PC-3 (cell line): Measurements from ENCODE around the gene PGBD2. TPM values are rescaled to one million over a fixed set of nuclear protein-coding genes. Genes with fewer than 3 reads are reported as not detected.
"Not testable (repeated sequence)": the region's sequence is repeated elsewhere in the genome, so short reads cannot be mapped to it uniquely, and the experiment has no call there.

Experiments
- ATAC-seq: fragments of 200-7000 bp; cut with Tn5 transposase; 2 replicates; pipeline ENCODE4 v1.9.1; 2020; ENCODE audit warnings: mild to moderate bottlenecking, moderate library complexity
- BruUV-seq: library from RNA; stranded (reverse); fragments of 400-500 nt; replicated peaks from 2 replicates; lab custom pipeline; 2021; lab: Mats Ljungman, UMichigan
- CTCF ChIA-PET: fragments of 300-600 bp; sonication (Branson Sonifier 250); formaldehyde crosslinking; loops from one replicate; lab custom pipeline; 2022; ENCODE audit warnings: antibody characterized with exemption; lab: Charles Lee
- POLR2A ChIA-PET: fragments of 300-600 bp; sonication (Branson Sonifier 250); formaldehyde crosslinking; loops from one replicate; lab custom pipeline; 2022; ENCODE audit warnings: antibody characterized with exemption; ENCODE audit not compliant: unreplicated experiment; lab: Charles Lee
- DNase-seq: peaks from one replicate; pipeline ENCODE4 v3.0.0-alpha.2; 2015
- H2AFZ ChIP-seq: fragments of 300-600 bp; sonication (generic); 2 replicates; pipeline ENCODE4 v1.6.0; 2016; ENCODE audit warnings: antibody characterized with exemption, low read length
- H3F3A ChIP-seq: fragments of 300-600 bp; sonication (generic); one replicate; pipeline ENCODE4 v1.6.0; 2017; ENCODE audit warnings: antibody characterized with exemption, low read length, control low read depth, mild to moderate bottlenecking; ENCODE audit not compliant: unreplicated experiment
- H3K27ac ChIP-seq: fragments of 300-600 bp; sonication (generic); 2 replicates; pipeline ENCODE4 v1.5.1; 2016; ENCODE audit warnings: mild to moderate bottlenecking, low read length
- H3K27me3 ChIP-seq: fragments of 300-600 bp; sonication (generic); 2 replicates; pipeline ENCODE4 v1.6.1; 2016; ENCODE audit warnings: low read length, mixed read lengths
- H3K36me3 ChIP-seq: fragments of 300-600 bp; sonication (generic); 2 replicates; pipeline ENCODE4 v1.6.1; 2016; ENCODE audit warnings: low read depth, mixed run types, low read length, mixed read lengths
- H3K4me1 ChIP-seq: fragments of 300-600 bp; sonication (generic); 2 replicates; pipeline ENCODE4 v1.5.1; 2016; ENCODE audit warnings: low read length; ENCODE audit not compliant: insufficient read depth
- H3K4me2 ChIP-seq: fragments of 300-600 bp; sonication (generic); 2 replicates; pipeline ENCODE4 v1.6.0; 2016; ENCODE audit warnings: low read length
- H3K4me3 ChIP-seq: fragments of 300-600 bp; sonication (generic); 2 replicates; pipeline ENCODE4 v1.5.1; 2016; ENCODE audit warnings: mild to moderate bottlenecking, low read length, mixed read lengths
- H3K79me2 ChIP-seq: fragments of 300-600 bp; sonication (generic); 2 replicates; pipeline ENCODE4 v1.6.1; 2017; ENCODE audit warnings: low read length, mixed read lengths
- H3K9ac ChIP-seq: fragments of 300-600 bp; sonication (generic); 2 replicates; pipeline ENCODE4 v1.6.0; 2016; ENCODE audit warnings: mild to moderate bottlenecking, low read length
- H3K9me2 ChIP-seq: fragments of 300-600 bp; sonication (generic); replicated peaks from 2 replicates; pipeline ENCODE4 v1.6.1; 2016; ENCODE audit warnings: mixed run types, low read length, mixed read lengths
- H3K9me3 ChIP-seq: fragments of 300-600 bp; sonication (generic); 2 replicates; pipeline ENCODE4 v1.6.1; 2016; ENCODE audit warnings: low read length, mixed read lengths
- H4K20me1 ChIP-seq: fragments of 300-600 bp; sonication (generic); 2 replicates; pipeline ENCODE4 v1.6.1; 2016; ENCODE audit warnings: low read length, mixed read lengths
- intact Hi-C: fragments of 100-400 bp; cut with micrococcal nuclease; formaldehyde crosslinking; loops from 2 replicates; pipeline ENCODE4 v1.9.0; 2023
- total RNA-seq: library from RNA; depleted of rRNA; stranded (reverse); fragments of >200 nt; gene quantifications from 2 replicates; pipeline ENCODE4 v1.2.3, GENCODE V29; 2014; rRNA removed

The PGBD2 gene
- total RNA-seq, 1 experiment from 2014 or later: 6.5 TPM

- H3K79me2 ChIP-seq, DNase-seq, H3K9me2 ChIP-seq, H3K4me1 ChIP-seq, H3K4me2 ChIP-seq, H3K4me3 ChIP-seq, ATAC-seq, H4K20me1 ChIP-seq, H3K9me3 ChIP-seq, H3K27ac ChIP-seq, POLR2A ChIA-PET, BruUV-seq, CTCF ChIA-PET, intact Hi-C loops, H3K36me3 ChIP-seq, H2AFZ ChIP-seq, H3F3A ChIP-seq, H3K27me3 ChIP-seq, H3K9ac ChIP-seq: not testable (repeated sequence)
These were observed 38.3 kb downstream of the PGBD2 start for GRCh38 chr1:248944134-248944999.

- H3K9me3 ChIP-seq, H3K27ac ChIP-seq, H3K79me2 ChIP-seq, H2AFZ ChIP-seq, H3F3A ChIP-seq, H3K4me1 ChIP-seq, H3K4me2 ChIP-seq, H3K9me2 ChIP-seq, POLR2A ChIA-PET, H3K9ac ChIP-seq, CTCF ChIA-PET, DNase-seq, ATAC-seq, intact Hi-C loops, H4K20me1 ChIP-seq, H3K27me3 ChIP-seq, BruUV-seq, H3K4me3 ChIP-seq, H3K36me3 ChIP-seq: not testable (repeated sequence)
These were observed 39.0 kb downstream of the PGBD2 start for GRCh38 chr1:248945000-248945423.

DNA sequence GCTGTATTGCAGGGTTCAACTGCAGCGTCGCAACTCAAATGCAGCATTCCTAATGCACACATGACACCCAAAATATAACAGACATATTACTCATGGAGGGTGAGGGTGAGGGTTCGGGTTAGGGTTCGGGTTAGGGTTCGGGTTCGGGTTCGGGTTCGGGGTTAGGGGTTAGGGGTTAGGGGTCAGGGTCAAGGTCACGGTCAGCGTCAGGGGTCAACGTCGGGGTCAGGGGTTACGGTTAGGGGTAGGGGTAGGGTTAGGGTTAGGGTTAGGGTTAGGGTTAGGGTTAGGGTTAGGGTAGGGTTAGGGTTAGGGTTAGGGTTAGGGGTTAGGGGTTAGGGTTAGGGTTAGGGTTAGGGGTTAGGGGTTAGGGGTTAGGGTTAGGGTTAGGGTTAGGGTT is 39.4 kb downstream of the PGBD2 start:
- H3K27me3 ChIP-seq, H3K9me2 ChIP-seq, H3K9ac ChIP-seq, DNase-seq, H3K27ac ChIP-seq, BruUV-seq, H3K79me2 ChIP-seq, H3K4me1 ChIP-seq, H2AFZ ChIP-seq, H3F3A ChIP-seq, H3K36me3 ChIP-seq, POLR2A ChIA-PET, H3K4me3 ChIP-seq, CTCF ChIA-PET, H3K4me2 ChIP-seq, H3K9me3 ChIP-seq, H4K20me1 ChIP-seq, intact Hi-C loops: not testable (repeated sequence)
- ATAC-seq: peak; percentile 31; the same call in 1 of the 2 replicates

DNA sequence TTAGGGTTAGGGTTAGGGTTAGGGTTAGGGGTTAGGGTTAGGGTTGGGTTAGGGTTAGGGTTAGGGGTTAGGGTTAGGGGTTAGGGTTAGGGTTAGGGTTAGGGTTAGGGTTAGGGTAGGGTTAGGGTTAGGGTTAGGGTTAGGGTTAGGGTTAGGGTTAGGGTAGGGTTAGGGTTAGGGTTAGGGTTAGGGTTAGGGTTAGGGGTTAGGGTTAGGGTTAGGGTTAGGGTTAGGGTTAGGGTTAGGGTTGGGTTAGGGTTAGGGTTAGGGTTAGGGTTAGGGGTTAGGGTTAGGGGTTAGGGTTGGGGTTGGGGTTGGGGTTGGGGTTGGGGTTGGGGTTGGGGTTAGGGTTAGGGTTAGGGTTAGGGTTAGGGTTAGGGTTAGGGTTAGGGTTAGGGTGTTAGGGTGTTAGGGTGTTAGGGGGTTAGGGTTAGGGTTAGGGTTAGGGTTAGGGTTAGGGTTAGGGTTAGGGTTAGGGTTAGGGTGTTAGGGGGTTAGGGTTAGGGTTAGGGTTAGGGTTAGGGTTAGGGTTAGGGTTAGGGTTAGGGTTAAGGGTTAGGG is 39.9 kb downstream of the PGBD2 start:
- H3F3A ChIP-seq, H3K4me1 ChIP-seq, H3K27ac ChIP-seq, BruUV-seq, H3K27me3 ChIP-seq, DNase-seq, H4K20me1 ChIP-seq, H3K9me3 ChIP-seq, POLR2A ChIA-PET, H3K79me2 ChIP-seq, H3K9ac ChIP-seq, H2AFZ ChIP-seq, ATAC-seq, H3K36me3 ChIP-seq, CTCF ChIA-PET, intact Hi-C loops, H3K4me2 ChIP-seq, H3K4me3 ChIP-seq, H3K9me2 ChIP-seq: not testable (repeated sequence)

Other genes starting within 250 kb of the PGBD2 start
- gene OR14I1, start 203.5 kb upstream of the PGBD2 start, total RNA-seq: not detected in 2 replicates
- gene LYPD8, start 150.5 kb upstream of the PGBD2 start, total RNA-seq: not detected in 2 replicates
- gene SH3BP5L, start 80.3 kb upstream of the PGBD2 start, total RNA-seq: 63.5 and 70.6 TPM in 2 replicates
- gene ZNF672, start 68.0 kb upstream of the PGBD2 start, total RNA-seq: 83.9 and 89.4 TPM in 2 replicates
- gene ZNF692, start 47.1 kb upstream of the PGBD2 start, total RNA-seq: 71.9 and 85.4 TPM in 2 replicates